ENCODE results near the gene TRIM33.

Gene TRIM33

DNA sequence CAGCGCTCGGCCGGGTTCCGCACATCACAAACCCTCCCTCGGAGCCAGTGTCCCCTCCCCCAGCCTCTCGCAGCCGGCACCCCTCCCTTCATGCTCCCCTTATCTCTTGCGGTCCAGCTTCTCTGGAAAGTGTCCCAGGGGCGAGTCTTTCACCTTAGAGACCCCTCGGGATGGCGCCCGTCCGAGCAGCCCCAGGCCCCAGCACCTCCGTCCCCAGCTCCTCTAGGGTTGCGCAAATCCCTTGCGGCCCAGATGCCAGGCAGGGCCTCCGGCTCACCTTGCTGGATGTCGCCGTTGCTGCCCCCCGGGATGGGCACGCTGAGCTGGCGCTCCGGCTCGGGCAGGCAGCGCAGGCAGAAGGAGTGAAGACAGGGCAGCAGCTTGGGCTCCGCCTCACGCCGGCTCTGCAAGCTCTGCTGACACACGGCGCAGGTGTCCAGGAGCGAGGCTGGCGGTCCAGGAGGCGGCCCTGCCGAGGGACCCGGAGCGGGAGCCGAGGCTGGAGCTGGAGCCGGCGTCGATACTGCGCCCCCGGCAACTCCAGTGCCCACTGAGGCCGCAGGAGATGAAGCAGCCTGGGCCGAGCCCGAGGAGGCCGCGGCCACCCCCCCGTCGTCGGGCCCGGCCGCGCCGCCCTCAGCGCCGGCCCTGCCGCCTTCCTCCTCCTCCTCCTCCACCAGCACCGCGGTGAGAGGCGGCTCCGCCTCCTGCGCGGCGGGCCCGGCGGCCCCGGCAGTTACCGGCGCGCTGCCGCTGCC, 550 bp downstream of the TRIM33 start:
- under 1% methylated on average over 71 of the region's 71 CpGs for WGBS
- Histone ChIP-seq H3K9ac (ENCODE audit: low read depth, low read length) (peak overlapping the region; percentile 96), H3K4me3 (ENCODE audit: low read length) (peak overlapping the region; percentile 98), H3K4me1 (ENCODE audit: insufficient read depth, low read length) (peaks cover 18% of the 10 kb centered on the region), H3K27me3 (ENCODE audit: insufficient read depth, low read length) (no peaks in the 10 kb centered on the region), H3K27ac (ENCODE audit: low read depth, low read length) (peak overlapping the region; percentile 78), H3K36me3 (ENCODE audit: insufficient read depth, low read length) (peaks cover 10% of the 10 kb centered on the region), H3K9me3 (ENCODE audit: insufficient read depth, low read depth, low read length) (no peaks in the 10 kb centered on the region)

GRCh38 chr1:114509596-114510273, 1.3 kb downstream of the TRIM33 start:
- Histone ChIP-seq H3K9ac (ENCODE audit: low read depth, low read length) (peak overlapping the region; percentile 96), H3K4me3 (ENCODE audit: low read length) (peak overlapping the region; percentile 98), H3K9me3 (ENCODE audit: insufficient read depth, low read depth, low read length) (no peaks in the 10 kb centered on the region), H3K27me3 (ENCODE audit: insufficient read depth, low read length) (no peaks in the 10 kb centered on the region), H3K4me1 (ENCODE audit: insufficient read depth, low read length) (peaks cover 18% of the 10 kb centered on the region), H3K27ac (ENCODE audit: low read depth, low read length) (no peak overlapping the region; the same call in 1 of the 2 replicates), H3K36me3 (ENCODE audit: insufficient read depth, low read length) (peaks cover 15% of the 10 kb centered on the region)
- under 1% methylated on average over 9 of the region's 9 CpGs for WGBS

DNA sequence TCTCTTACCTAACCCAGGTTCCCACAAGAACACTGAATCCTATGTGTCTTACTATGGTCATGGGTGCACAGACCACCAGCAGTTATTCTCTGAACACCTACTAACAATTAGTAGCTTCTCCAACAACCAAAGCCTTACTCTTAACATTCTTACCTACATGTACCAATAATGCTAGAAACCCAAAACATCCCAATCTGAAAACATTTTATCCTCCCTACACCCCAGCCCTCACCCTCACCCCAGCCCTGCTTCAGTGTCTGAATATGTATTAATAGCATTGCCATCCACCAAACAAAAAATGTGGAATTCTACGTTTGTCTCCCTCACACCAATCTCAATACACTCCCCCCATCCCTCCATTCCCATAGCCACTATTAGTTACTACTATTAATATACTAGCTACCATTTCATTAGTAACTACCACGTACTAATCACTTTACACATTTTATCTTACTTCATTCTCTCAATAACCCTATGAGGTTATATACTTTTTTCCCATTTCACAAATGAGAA, 2.6 kb downstream of the TRIM33 start:
- H3K9me3 ChIP-seq (ENCODE audit: insufficient read depth, low read depth, low read length), result no peaks in the 10 kb centered on the region

DNA sequence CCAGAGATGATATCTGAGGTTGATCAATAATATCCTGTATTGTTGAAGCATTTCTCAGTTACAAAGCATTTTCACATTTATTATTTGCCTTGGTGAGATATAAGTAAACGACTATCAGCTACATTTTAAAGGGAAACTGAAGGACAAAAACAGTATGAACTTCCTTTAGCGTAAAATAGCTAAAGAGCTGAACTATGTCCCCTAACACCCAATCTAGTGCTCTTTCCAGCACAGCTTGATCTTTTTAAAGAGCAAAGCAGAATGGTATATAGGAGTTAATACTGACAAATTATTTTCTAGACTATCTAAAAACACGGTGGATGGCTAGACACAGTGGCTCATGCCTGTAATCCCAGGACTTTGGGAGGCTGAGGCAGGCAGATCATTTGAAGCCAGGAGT, 3.5 kb downstream of the TRIM33 start:
- 89% methylated on average over 3 of the region's 3 CpGs for WGBS
- Histone ChIP-seq H3K9ac (ENCODE audit: low read depth, low read length) (no peak overlapping the region), H3K27me3 (ENCODE audit: insufficient read depth, low read length) (no peaks in the 10 kb centered on the region), H3K4me3 (ENCODE audit: low read length) (peak overlapping the region; percentile 10; the same call in 1 of the 2 replicates), H3K27ac (ENCODE audit: low read depth, low read length) (no peak overlapping the region), H3K4me1 (ENCODE audit: insufficient read depth, low read length) (peaks cover 18% of the 10 kb centered on the region), H3K36me3 (ENCODE audit: insufficient read depth, low read length) (peaks cover 15% of the 10 kb centered on the region), H3K9me3 (ENCODE audit: insufficient read depth, low read depth, low read length) (no peaks in the 10 kb centered on the region)

More for the DNA sequence above, 2.6 kb downstream of the TRIM33 start:
- WGBS, result 85% methylated on average over 2 of the region's 2 CpGs
- no peak overlapping the region for H3K9ac ChIP-seq (ENCODE audit: low read depth, low read length)
- H3K27me3 ChIP-seq (ENCODE audit: insufficient read depth, low read length), result no peaks in the 10 kb centered on the region
- peaks cover 15% of the 10 kb centered on the region for H3K36me3 ChIP-seq (ENCODE audit: insufficient read depth, low read length)
- H3K4me1 ChIP-seq (ENCODE audit: insufficient read depth, low read length), result peaks cover 18% of the 10 kb centered on the region
- peak overlapping the region; percentile 98 for H3K4me3 ChIP-seq (ENCODE audit: low read length)
- no peak overlapping the region for H3K27ac ChIP-seq (ENCODE audit: low read depth, low read length)

DNA sequence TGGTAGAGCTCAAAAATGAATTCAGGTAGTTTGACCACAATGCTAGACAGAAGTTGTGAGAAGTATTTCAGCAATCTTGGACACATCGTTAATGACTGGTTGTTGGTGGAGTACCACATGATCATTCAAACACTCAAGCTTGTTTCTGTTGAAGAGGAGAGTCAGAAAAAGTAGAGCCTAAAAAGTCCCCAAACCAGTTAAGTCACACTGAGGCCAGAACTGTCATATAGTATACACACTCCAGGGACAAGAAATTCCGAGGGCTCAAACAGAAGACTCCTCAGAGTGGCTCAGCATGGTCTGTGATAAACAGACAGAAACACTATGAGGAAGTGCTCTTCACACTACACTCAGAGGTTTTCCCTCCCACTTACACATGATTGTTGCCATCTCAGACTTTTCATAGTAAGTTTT, 5.8 kb downstream of the TRIM33 start:
- Histone ChIP-seq H3K9me3 (ENCODE audit: insufficient read depth, low read depth, low read length) (no peaks in the 10 kb centered on the region), H3K36me3 (ENCODE audit: insufficient read depth, low read length) (peaks cover 15% of the 10 kb centered on the region), H3K27me3 (ENCODE audit: insufficient read depth, low read length) (no peaks in the 10 kb centered on the region), H3K9ac (ENCODE audit: low read depth, low read length) (no peak overlapping the region), H3K4me3 (ENCODE audit: low read length) (no peak overlapping the region), H3K4me1 (ENCODE audit: insufficient read depth, low read length) (peaks cover 18% of the 10 kb centered on the region), H3K27ac (ENCODE audit: low read depth, low read length) (no peak overlapping the region)
- WGBS, result 76% methylated on average over 2 of the region's 2 CpGs

GRCh38 chr1:114503916-114504422, 7.0 kb downstream of the TRIM33 start:
- WGBS, result 96% methylated on average over 7 of the region's 7 CpGs
- Histone ChIP-seq H3K4me1 (ENCODE audit: insufficient read depth, low read length) (peaks cover 17% of the 10 kb centered on the region), H3K27me3 (ENCODE audit: insufficient read depth, low read length) (no peaks in the 10 kb centered on the region), H3K4me3 (ENCODE audit: low read length) (no peak overlapping the region), H3K9me3 (ENCODE audit: insufficient read depth, low read depth, low read length) (no peaks in the 10 kb centered on the region), H3K36me3 (ENCODE audit: insufficient read depth, low read length) (peaks cover 15% of the 10 kb centered on the region), H3K9ac (ENCODE audit: low read depth, low read length) (no peak overlapping the region), H3K27ac (ENCODE audit: low read depth, low read length) (no peak overlapping the region)

DNA sequence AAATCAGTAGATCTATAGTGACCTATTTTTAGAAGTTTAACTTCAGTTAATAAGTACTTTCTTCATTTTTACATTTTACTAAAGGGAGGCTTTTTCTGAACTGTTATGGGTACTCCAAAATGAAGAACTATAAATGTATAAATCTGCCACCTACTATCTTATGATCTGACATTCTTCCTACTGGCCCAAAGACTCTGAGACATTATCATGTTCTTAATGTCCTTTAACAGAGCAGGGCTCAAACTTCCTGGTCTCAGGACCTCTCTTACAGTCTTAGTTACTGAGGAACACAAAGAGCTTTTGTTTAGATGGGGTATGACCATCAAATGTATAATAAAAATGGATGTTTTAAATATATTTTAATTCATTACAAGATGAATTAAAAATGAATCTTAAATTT, 8.9 kb downstream of the TRIM33 start:
- H3K4me3 ChIP-seq (ENCODE audit: low read length), result no peak overlapping the region
- no peak overlapping the region for H3K27ac ChIP-seq (ENCODE audit: low read depth, low read length)
- no peaks in the 10 kb centered on the region for H3K9me3 ChIP-seq (ENCODE audit: insufficient read depth, low read depth, low read length)
- H3K36me3 ChIP-seq (ENCODE audit: insufficient read depth, low read length), result peaks cover 14% of the 10 kb centered on the region
- no peaks in the 10 kb centered on the region for H3K4me1 ChIP-seq (ENCODE audit: insufficient read depth, low read length)
- H3K27me3 ChIP-seq (ENCODE audit: insufficient read depth, low read length), result no peaks in the 10 kb centered on the region
- no peak overlapping the region for H3K9ac ChIP-seq (ENCODE audit: low read depth, low read length)

- no peaks in the 10 kb centered on the region for H3K36me3 ChIP-seq (ENCODE audit: insufficient read depth, low read length)
- no peaks in the 10 kb centered on the region for H3K9me3 ChIP-seq (ENCODE audit: insufficient read depth, low read depth, low read length)
- H3K27me3 ChIP-seq (ENCODE audit: insufficient read depth, low read length), result no peaks in the 10 kb centered on the region
- no peak overlapping the region for H3K4me3 ChIP-seq (ENCODE audit: low read length)
- H3K27ac ChIP-seq (ENCODE audit: low read depth, low read length), result no peak overlapping the region
- no peak overlapping the region for H3K9ac ChIP-seq (ENCODE audit: low read depth, low read length)
- no peaks in the 10 kb centered on the region for H3K4me1 ChIP-seq (ENCODE audit: insufficient read depth, low read length)
Observed at GRCh38 chr1:114499478-114499877, 11.5 kb downstream of the TRIM33 start.

DNA sequence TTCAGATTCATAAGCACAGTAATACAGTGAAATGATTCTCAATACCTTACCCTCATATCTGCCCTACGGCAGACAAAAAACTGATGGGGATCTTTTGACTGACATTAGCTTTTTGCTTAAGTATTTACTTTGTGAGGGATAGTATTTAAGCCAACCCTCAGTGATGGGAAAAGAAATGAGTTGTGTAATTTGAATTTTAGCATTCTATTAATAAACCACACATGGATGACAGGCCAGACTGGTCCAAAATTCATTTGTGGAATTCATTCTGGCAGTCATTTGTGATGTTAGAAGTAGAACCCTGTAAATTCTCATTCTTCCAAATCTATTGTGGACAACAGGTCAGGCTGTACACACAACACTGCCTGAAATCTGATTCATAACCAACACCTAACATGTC, 14.9 kb downstream of the TRIM33 start:
- H3K27me3 ChIP-seq (ENCODE audit: insufficient read depth, low read length), result no peaks in the 10 kb centered on the region
- H3K4me1 ChIP-seq (ENCODE audit: insufficient read depth, low read length), result no peaks in the 10 kb centered on the region
- H3K9me3 ChIP-seq (ENCODE audit: insufficient read depth, low read depth, low read length), result no peaks in the 10 kb centered on the region

GRCh38 chr1:114495486-114495885, 15.5 kb downstream of the TRIM33 start:
- WGBS, result 92% methylated on average over 2 of the region's 2 CpGs
- Histone ChIP-seq H3K9ac (ENCODE audit: low read depth, low read length) (no peak overlapping the region), H3K9me3 (ENCODE audit: insufficient read depth, low read depth, low read length) (no peaks in the 10 kb centered on the region), H3K36me3 (ENCODE audit: insufficient read depth, low read length) (0 out of 2 replicates have a peak, but pooled peaks cover 3% of the 10 kb centered on the region), H3K27me3 (ENCODE audit: insufficient read depth, low read length) (no peaks in the 10 kb centered on the region), H3K27ac (ENCODE audit: low read depth, low read length) (no peak overlapping the region), H3K4me1 (ENCODE audit: insufficient read depth, low read length) (no peaks in the 10 kb centered on the region), H3K4me3 (ENCODE audit: low read length) (no peak overlapping the region)

More for the DNA sequence above, 14.9 kb downstream of the TRIM33 start:
- Histone ChIP-seq H3K9ac (ENCODE audit: low read depth, low read length) (no peak overlapping the region), H3K27ac (ENCODE audit: low read depth, low read length) (no peak overlapping the region), H3K4me3 (ENCODE audit: low read length) (no peak overlapping the region), H3K36me3 (ENCODE audit: insufficient read depth, low read length) (0 out of 2 replicates have a peak, but pooled peaks cover 3% of the 10 kb centered on the region)
- WGBS, result 100% methylated on average over 1 of the region's 1 CpG

DNA sequence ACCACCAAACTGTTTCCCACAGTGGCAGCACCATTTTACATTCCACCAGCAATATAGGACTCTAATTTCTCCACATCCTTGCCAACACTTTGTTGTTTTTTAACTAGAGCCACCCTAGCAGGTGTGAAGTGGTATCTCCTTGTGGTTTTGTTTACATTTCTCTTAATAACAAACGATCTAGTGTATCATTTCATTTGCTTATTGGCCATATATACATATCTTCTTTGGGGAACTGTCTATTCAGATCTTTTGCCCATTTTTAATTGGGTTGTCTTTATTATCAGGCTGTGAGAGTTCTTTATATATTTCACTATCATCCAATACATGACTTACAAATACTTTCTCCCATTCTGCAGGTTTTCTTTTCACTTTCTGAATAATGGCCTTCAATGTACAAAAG, 18.0 kb downstream of the TRIM33 start:
- Histone ChIP-seq H3K9me3 (ENCODE audit: insufficient read depth, low read depth, low read length) (no peaks in the 10 kb centered on the region), H3K27ac (ENCODE audit: low read depth, low read length) (no peak overlapping the region), H3K4me3 (ENCODE audit: low read length) (no peak overlapping the region), H3K4me1 (ENCODE audit: insufficient read depth, low read length) (no peaks in the 10 kb centered on the region), H3K36me3 (ENCODE audit: insufficient read depth, low read length) (0 out of 2 replicates have a peak, but pooled peaks cover 3% of the 10 kb centered on the region), H3K27me3 (ENCODE audit: insufficient read depth, low read length) (no peaks in the 10 kb centered on the region), H3K9ac (ENCODE audit: low read depth, low read length) (no peak overlapping the region)
- no CpG with 5 or more reads among the region's 1 CpG for WGBS
